ENCODE data around the gene TMEM196.

TMEM196 gene

DNA sequence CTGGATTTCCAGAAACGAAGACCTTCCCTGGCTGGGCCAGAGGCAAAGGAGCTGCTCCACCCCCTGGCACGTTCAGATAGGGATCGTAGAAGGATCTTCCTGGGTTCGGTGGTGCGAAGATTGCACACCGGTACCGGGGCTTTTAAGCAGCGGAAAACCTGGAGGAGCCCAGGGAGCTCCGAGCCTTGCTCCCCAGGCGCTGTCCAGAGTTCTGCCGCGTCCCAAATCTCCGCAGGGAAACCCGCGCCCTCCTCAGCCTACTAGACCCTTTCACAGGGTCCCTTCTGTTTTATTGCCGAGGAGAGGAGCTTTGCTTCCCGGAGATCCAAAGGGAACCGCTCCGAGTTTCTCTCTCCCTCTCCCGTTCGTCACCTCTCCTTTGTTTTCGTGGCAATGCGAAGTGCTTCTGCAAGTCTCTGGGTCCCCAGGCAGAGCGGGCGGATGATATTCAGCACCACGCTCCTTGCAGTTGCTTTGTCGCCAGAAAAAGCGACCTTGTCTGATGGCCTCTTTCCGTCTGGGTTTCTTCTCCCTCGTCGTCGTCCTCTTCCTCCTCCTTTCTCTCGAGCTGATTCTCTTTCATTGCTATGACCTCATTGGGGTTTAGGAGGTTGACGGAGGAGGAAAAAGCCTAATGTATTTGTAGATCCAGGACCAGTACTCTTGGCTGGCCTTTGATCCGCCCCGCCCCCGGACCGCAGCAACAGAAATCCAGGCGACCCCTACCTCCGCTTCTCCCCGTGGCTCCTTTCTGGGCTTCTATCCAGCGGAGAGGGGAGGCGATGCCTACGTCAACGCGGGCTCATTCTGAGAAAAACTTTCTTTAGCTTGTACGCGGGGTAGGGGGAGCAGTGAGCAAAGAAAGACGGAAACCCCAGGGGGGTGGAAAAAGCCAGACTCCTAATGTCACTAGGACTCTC lies at the start of gene TMEM196:
Gene TMEM196, minus strand, starts transcription at position 777 of the 920 bp plus-strand sequence. CDS start 921 bp downstream, outside the sequence.
- DNase-seq, result peak; percentile 48

DNA sequence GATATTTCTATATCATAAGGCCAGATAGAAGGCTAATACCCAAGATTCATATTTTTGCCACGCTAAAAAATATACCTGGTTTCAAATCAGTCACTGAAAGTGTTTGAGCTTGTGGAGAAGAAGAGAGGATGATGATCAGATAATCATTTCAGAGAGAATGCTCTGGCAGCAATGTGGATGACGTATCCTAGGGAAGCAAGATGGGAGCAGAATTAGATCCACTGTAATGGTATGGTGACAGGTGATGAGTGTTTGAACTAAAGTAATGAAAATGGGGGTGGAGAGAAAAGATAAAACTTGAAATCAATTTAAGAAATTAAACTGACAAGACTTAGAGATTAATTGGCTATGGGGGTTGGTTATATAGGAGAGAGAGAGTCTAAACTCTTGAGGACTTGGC lies 42.7 kb upstream of the TMEM196 start:
- DNase-seq, result no peak

- no peak for DNase-seq
Observed at GRCh38 chr7:19815546-19815945, 42.1 kb upstream of the TMEM196 start.

GRCh38 chr7:19814776-19815175 lies 41.4 kb upstream of the TMEM196 start:
- no peak for DNase-seq

DNA sequence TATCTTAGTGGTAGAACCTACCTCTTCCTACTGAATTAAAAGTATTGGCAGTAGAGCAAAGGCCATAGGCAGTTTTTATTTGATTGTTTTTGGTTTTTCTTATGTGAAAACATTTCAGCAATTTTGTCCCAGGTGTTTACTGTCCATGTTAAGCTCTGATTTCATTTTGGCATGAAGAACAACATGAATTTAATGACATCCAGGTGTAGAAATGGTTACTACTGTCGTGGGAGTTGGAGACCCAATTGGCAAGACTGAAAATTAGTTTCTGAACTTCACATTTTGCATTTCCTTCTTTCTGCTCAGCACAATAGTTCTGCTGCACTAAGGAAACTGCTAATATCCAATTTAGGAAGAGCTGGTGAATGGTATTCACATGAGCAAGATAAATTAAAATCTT lies 38.0 kb upstream of the TMEM196 start:
- DNase-seq, result no peak

DNA sequence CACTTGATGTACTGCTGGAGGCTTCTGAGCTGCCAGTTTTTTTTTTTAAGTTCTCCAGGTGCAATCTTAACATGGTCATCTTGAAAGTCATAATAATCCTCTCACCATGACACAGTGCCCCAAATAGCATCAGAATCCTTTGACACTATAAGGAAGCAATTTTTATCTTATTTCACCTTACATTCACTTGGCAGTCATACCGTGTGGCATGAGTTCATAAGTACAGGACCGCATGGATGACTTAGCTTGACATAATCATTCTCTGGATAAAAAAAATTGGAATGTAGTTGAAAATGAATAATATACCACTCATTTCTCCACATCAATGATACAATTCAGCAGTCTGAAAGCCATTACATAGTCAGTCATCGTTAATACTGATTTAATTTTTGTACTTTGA lies 25.6 kb upstream of the TMEM196 start:
- no peak for DNase-seq

DNA sequence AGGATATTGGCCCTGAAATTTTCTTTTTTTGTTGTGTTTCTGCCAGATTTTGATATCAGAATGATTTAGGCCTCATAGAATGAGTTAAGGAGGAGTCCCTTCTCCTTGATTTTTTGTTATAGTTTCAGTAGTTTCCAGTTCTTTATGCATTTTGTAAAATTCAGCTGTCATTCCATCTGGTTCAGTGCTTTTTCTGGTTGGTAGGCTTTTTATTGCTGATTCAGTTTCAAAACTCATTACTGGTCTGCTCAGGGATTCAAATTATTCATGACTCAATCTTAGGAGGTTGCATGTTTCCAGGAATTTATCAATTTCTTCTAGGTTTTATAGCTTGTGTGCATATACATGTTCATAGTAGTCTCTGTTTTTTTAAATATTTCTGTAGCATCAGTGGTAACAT lies 10.1 kb upstream of the TMEM196 start:
- DNase-seq, result no peak

- no peak for DNase-seq
Observed at GRCh38 chr7:19776981-19777380, 3.6 kb upstream of the TMEM196 start.

DNA sequence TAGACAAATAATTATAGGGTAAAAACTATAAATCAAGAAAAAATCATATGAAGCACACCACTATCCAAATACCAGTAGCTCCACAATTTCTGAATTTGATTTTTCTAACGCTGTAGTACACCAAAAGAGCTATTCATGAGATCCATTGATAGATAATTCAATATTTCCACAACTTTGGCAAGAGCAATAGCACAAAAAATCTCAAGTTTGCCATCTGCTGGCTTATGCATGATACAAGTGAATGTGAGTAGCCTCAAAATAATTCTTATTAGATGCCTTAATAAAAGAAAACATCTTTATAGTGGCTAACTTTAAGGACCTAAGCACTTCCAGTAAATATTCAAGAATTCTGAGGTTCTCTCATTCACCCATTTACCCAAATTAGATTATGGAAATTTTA lies 2.2 kb upstream of the TMEM196 start:
- no peak for DNase-seq

DNA sequence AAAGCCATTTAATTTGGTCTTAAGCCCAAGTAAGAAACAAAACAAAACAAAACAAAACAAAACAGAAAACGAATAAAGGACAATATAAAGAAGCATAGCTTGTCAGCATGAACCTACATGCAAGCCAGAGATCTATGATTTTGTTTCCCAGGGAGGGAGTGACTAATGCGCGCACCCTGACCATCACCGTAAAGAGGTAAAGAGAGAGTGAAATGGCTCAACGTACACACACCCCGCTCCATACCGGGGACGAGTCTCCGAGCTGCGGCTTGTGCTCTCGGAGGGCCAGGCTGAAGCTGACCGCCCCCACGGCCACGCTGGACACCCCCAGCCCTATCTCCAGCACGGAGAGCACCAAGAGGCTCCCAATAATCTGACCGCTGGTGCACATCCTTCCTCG lies 1.1 kb downstream of the TMEM196 start:
- DNase-seq, result no peak

DNA sequence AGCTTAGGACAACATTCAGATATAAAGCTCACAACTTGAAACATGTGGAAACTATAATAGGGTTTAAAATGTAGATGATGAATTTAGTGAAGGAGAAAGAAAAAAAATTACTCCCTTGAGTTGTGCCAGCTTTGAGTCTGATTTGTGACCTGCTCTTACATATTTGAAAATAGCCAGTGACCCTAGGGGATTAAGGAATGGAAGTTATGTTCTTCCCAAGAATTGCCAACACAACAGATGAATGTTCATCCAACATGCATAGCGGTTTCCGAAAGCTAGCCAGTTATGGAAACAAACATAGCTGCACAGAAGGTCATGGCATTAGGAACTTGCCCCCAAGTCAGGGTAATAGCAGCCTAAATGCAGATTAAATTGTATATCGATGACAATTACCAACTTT lies 10.8 kb downstream of the TMEM196 start:
- no peak for DNase-seq

GRCh38 chr7:19754521-19755116 lies 18.8 kb downstream of the TMEM196 start:
- no peak for DNase-seq

DNA sequence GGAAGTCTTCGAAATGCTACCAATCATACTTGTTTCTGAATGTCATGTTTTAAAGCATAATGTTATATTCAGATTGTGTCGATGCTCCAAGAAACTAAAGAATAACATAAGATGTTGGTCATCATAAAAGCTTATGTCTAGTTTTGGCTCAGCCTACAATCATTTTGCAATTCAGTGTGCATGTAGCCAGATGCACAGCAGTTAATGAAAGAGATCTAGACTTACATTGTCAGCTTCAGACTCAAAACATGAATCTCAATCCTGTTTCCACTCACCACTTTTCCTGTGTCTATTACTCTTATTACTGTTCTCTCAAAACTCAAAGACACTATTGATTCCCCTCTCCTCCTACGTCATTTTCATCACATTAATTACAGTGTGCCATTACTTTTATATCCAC lies 21.4 kb downstream of the TMEM196 start:
- DNase-seq, result no peak

DNA sequence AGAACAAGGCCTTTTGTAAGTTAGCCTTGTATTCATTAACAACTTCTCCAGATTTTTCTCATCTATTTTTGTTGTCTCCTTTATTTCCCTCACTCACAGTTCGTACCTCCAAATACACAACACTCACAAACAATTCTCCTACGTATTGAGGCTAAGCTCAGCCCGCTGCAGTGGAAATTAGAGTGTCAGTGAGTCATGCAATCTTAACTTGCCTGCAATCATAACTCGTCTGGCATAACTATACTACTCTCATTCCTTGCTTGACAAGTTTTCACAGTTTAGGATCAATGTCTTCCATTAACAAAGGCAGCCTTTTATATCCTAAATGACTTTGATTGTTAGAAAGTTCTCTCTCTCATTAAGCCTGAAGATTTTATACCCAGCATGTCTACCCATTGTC lies 23.8 kb downstream of the TMEM196 start:
- DNase-seq, result no peak

DNA sequence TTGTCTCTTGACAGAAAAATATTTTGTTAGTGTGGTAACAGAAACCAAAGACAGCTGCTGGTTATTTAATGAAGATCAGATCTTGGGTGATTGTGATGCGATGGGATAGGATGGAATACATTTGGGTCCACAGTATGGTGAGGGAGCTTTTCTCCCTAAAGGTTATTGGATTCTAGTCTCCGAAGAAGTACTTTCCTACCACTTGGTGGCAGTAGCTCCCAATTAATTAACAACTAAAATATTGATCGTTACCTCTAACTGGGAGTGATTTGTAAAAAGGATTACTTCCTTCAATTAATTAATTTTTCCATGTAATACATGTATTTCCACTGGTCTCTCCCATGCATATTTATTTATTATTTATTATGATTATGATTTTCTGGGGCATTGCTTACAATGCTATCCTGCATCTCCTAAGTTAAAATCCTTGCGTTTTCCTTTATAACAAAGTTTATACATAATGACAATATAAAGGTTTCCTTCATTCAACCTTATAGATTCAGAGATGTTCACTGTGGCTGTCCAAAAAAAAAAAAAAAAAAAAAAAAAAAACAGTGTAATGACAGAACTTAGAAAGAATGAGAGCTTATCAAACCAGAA lies 25.6 kb downstream of the TMEM196 start:
- no peak for DNase-seq

- DNase-seq, result no peak
Observed at GRCh38 chr7:19744075-19744474, 29.3 kb downstream of the TMEM196 start.

DNA sequence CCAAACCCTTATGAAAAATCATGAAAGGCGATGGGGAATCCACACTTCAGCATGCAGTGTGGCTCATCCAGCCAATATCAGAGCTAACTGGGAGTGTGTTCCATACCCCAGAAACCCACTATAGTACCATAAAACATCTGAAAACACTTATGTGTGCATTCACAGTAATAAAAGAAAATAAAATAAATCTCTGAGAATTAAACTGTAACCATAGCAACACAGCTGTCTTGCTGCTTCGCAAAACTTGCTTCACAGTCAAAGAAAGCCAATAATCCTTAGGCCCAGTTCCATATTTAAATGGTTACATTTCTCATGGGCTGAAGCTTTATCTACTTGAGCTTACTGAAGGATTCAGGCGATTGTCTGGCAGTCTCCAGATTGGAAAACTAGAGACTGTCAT lies 44.7 kb downstream of the TMEM196 start:
- no peak for DNase-seq

- DNase-seq, result no peak
Observed at GRCh38 chr7:19725770-19726169, 47.6 kb downstream of the TMEM196 start.

DNA sequence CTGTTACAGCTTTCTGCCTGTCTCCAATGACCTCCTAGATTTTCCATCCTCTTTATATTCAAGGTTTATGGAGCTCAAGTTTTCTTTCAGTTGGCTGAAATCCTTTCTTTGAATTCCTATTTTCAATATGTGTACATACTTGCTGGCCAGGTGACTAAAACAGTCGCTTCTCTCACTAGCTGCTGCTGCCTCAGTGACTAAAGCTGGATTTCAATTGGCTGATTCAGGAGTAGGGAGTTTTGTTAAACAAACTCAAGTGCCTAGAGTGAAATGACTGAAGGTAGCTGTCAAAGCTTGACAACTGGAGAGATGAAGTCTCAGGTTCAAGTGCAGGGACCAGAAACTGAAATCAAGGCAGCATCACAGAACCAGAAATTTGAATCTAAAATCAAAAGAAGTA lies 57.9 kb downstream of the TMEM196 start:
- no peak for DNase-seq

DNA sequence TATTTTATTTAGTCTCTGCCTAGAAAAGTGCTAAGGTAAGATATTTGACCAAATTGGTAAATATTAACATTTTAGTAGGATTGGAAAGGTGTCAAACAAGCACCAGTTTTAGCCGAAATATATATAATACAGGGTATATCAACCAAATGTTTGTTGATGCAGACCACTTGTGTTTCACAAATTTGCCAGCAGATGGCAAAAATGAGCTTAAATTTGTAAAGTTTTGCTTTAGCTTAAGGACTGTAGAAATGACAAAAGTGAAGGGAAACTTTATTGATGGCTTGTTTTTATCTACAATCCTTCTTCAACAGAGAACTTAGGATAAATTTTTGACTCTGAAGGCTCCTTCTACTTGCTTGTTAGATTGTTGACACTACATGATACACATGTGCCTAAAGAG lies 59.7 kb downstream of the TMEM196 start:
- no peak for DNase-seq

GRCh38 chr7:19709249-19709578 lies 64.2 kb downstream of the TMEM196 start:
- DNase-seq, result no peak

GRCh38 chr7:19708397-19709248 lies 64.8 kb downstream of the TMEM196 start, which contains the start of gene POLR1F:
Gene POLR1F, minus strand, starts transcription at chr7:19709037. Its CDS starts 21 bp downstream, at chr7:19709016.
- DNase-seq, result peak; percentile 97

- no peak for DNase-seq
Observed at GRCh38 chr7:19707240-19707639, 66.2 kb downstream of the TMEM196 start.
